Nephron (organoid): ENCODE results near the gene DLGAP1.
A peak's percentile ranks its signal among the peaks of the same experiment; 100 is the strongest.

Experiments
- H3K27ac Mint-ChIP-seq, 3 experiments: 2 replicates each; pipeline ENCODE4 v1.8.0; 2020; ENCODE audit warnings: mixed read lengths in 3 of 3, mild to moderate bottlenecking in 2 of 3, moderate library complexity in 1 of 3
- H3K27me3 Mint-ChIP-seq: 2 replicates; pipeline ENCODE4 v1.8.0; 2021; ENCODE audit warnings: low read depth, mild to moderate bottlenecking, moderate library complexity, mixed read lengths
- H3K36me3 Mint-ChIP-seq: 2 replicates; pipeline ENCODE4 v1.8.0; 2020; ENCODE audit warnings: low read depth, mixed read lengths
- H3K4me1 Mint-ChIP-seq: 2 replicates; pipeline ENCODE4 v1.8.0; 2020; ENCODE audit warnings: mixed read lengths
- H3K4me3 Mint-ChIP-seq, 3 experiments: 2 replicates each; pipeline ENCODE4 v1.8.0; 2020; ENCODE audit warnings: mild to moderate bottlenecking in 3 of 3, mixed read lengths in 3 of 3, moderate library complexity in 2 of 3
- H3K9me3 Mint-ChIP-seq: 2 replicates; pipeline ENCODE4 v1.8.0; 2020; ENCODE audit warnings: mixed read lengths
- TF ChIP-seq, protein P1 (sequence below), 3 experiments: fragments of 200-600 bp; sonication (generic); IDR thresholded peaks; one replicate each; pipeline ENCODE4 v1.5.0; 2021; ENCODE audit warnings: antibody characterized with exemption in 3 of 3; ENCODE audit not compliant: unreplicated experiment in 3 of 3

DLGAP1 gene

GRCh38 chr18:3471141-3471648 is 983.9 kb downstream of the DLGAP1 start:
- H3K27me3 Mint-ChIP-seq: peaks cover 7% of the 10 kb centered on the region
- H3K4me1 Mint-ChIP-seq: peaks cover 5% of the 10 kb centered on the region
- TF ChIP-seq, protein P1, sequence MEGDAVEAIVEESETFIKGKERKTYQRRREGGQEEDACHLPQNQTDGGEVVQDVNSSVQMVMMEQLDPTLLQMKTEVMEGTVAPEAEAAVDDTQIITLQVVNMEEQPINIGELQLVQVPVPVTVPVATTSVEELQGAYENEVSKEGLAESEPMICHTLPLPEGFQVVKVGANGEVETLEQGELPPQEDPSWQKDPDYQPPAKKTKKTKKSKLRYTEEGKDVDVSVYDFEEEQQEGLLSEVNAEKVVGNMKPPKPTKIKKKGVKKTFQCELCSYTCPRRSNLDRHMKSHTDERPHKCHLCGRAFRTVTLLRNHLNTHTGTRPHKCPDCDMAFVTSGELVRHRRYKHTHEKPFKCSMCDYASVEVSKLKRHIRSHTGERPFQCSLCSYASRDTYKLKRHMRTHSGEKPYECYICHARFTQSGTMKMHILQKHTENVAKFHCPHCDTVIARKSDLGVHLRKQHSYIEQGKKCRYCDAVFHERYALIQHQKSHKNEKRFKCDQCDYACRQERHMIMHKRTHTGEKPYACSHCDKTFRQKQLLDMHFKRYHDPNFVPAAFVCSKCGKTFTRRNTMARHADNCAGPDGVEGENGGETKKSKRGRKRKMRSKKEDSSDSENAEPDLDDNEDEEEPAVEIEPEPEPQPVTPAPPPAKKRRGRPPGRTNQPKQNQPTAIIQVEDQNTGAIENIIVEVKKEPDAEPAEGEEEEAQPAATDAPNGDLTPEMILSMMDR (IDR thresholded peaks at IDR 0.05; ENCODE audit: unreplicated experiment in 3 of 3): no peak

GRCh38 chr18:3468833-3469232 is 986.3 kb downstream of the DLGAP1 start:
- H3K4me1 Mint-ChIP-seq: peaks cover 9% of the 10 kb centered on the region
- peaks cover 7% of the 10 kb centered on the region for H3K27me3 Mint-ChIP-seq
- peaks cover 3% of the 10 kb centered on the region for H3K9me3 Mint-ChIP-seq
- no peak overlapping the region for H3K27ac Mint-ChIP-seq
- no peaks in the 10 kb centered on the region for H3K36me3 Mint-ChIP-seq
- TF ChIP-seq, protein P1 (IDR thresholded peaks at IDR 0.05; ENCODE audit: unreplicated experiment in 3 of 3): no peak
- H3K4me3 Mint-ChIP-seq: no peak overlapping the region

More at GRCh38 chr18:3471141-3471648, 983.9 kb downstream of the DLGAP1 start:
- Mint-ChIP-seq H3K36me3 (peaks cover 6% of the 10 kb centered on the region), H3K27ac (no peak overlapping the region), H3K9me3 (peaks cover 10% of the 10 kb centered on the region), H3K4me3 (no peak overlapping the region)

DNA sequence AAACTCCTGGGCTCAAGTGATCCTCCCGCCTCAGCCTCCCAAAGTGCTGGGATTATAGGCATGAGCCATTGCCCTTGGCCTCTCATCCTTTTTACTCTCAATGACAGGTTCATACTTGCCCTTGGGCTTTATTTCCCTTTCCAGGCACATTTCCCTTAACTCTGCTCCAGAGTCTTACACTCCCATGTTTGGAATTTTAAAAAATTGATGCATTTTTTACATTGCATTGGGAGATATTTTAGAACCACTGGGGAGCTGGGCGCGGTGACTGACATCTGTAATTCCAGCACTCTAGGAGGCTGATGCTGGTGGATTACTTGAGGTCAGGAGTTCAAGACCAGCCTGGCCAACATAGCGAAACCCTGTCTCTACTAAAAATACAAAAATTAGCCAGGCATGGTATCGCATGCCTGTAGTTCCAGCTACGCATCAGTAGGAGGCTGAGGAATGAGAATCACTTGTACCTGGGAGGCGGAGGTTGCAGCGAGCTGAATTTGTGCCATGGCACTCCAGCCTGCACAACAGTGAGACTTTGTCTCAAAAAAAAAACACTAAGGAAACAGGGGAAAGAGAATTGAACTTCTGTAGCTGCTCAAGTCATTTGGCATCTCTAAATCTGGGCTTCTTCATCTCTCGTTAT is 986.9 kb downstream of the DLGAP1 start:
- Mint-ChIP-seq H3K36me3 (peaks cover 2% of the 10 kb centered on the region), H3K27ac (no peak overlapping the region), H3K4me3 (no peak overlapping the region), H3K27me3 (peaks cover 7% of the 10 kb centered on the region), H3K4me1 (peaks cover 9% of the 10 kb centered on the region), H3K9me3 (peaks cover 3% of the 10 kb centered on the region)
- TF ChIP-seq, protein P1 (IDR thresholded peaks at IDR 0.05; ENCODE audit: unreplicated experiment in 3 of 3): peak in 1 of 3 experiments; percentile 7

DNA sequence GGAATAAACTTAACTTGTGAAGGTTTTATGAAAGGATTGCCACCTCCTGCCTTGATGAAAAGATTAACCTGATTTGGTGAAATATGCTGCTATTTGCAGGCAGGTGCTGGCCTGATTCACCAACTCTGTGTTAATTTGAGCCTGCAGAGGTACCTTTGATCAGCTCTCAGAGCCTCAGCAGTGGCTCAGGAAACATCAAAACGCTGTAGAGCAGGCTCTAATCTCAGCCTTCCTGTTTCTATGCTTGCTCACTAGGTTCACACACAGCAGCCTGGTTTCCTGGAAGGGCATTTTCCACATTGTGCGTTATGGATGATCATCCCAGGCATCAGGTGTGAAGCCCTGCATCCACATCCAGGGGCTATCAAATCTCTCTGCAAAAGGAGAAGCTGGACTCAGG is 988.2 kb downstream of the DLGAP1 start:
- Mint-ChIP-seq H3K27me3 (peaks cover 7% of the 10 kb centered on the region), H3K36me3 (peaks cover 14% of the 10 kb centered on the region), H3K4me1 (peaks cover 9% of the 10 kb centered on the region), H3K9me3 (peaks cover 4% of the 10 kb centered on the region), H3K4me3 (no peak overlapping the region), H3K27ac (peak overlapping the region in 2 of 3 experiments; percentile 43 to 65)
- TF ChIP-seq, protein P1 (IDR thresholded peaks at IDR 0.05; ENCODE audit: unreplicated experiment in 3 of 3): no peak

DNA sequence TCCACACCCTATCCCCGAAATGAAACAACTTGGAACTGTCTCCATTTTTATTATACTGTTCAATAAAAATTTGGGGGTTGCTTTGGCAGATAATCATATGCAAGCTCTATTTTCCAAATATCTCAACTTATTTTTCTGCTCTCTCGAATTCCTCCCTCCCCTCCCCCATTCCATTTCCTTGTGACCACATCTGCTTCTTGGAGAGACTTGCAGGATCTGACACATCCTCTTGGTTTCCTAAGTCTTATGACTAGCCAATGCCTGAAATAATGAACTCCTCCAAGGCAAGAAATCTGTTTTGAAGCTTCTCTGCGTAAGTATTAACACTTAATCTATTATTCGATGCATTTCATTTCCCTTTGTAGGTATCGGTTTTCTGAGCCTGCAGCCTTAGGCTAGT is 989.1 kb downstream of the DLGAP1 start:
- Mint-ChIP-seq H3K27me3 (peaks cover 7% of the 10 kb centered on the region), H3K36me3 (peaks cover 22% of the 10 kb centered on the region), H3K9me3 (peaks cover 4% of the 10 kb centered on the region), H3K4me1 (peaks cover 9% of the 10 kb centered on the region), H3K4me3 (no peak overlapping the region), H3K27ac (peak overlapping the region in 2 of 3 experiments; percentile 43 to 65)
- TF ChIP-seq, protein P1 (IDR thresholded peaks at IDR 0.05; ENCODE audit: unreplicated experiment in 3 of 3): no peak

- Mint-ChIP-seq H3K36me3 (peaks cover 51% of the 10 kb centered on the region), H3K4me3 (no peak overlapping the region), H3K27ac (peak overlapping the region in 2 of 3 experiments; percentile 1 to 21), H3K4me1 (peaks cover 26% of the 10 kb centered on the region), H3K27me3 (no peaks in the 10 kb centered on the region), H3K9me3 (peaks cover 19% of the 10 kb centered on the region)
- TF ChIP-seq, protein P1 (IDR thresholded peaks at IDR 0.05; ENCODE audit: unreplicated experiment in 3 of 3): no peak
Measured at GRCh38 chr18:3463051-3463450, 992.1 kb downstream of the DLGAP1 start.
